ENCODE results near the gene IFT88. TPM values are rescaled to one million over a fixed set of nuclear protein-coding genes. Genes with fewer than 3 reads are reported as not detected.
A peak's percentile ranks its signal among the peaks of the same experiment; 100 is the strongest.

Gene IFT88
- total RNA-seq (1 to 10 TPM; 9.0 to 9.5 TPM), total RNA-seq (5.2 to 25.8 (median 14.3) reads per million in 172 experiments)
- 10.1 TPM for polyA plus RNA-seq (2013, experiment 1 of 2)
- polyA plus RNA-seq (2013, experiment 2 of 2): 7.8 TPM

DNA sequence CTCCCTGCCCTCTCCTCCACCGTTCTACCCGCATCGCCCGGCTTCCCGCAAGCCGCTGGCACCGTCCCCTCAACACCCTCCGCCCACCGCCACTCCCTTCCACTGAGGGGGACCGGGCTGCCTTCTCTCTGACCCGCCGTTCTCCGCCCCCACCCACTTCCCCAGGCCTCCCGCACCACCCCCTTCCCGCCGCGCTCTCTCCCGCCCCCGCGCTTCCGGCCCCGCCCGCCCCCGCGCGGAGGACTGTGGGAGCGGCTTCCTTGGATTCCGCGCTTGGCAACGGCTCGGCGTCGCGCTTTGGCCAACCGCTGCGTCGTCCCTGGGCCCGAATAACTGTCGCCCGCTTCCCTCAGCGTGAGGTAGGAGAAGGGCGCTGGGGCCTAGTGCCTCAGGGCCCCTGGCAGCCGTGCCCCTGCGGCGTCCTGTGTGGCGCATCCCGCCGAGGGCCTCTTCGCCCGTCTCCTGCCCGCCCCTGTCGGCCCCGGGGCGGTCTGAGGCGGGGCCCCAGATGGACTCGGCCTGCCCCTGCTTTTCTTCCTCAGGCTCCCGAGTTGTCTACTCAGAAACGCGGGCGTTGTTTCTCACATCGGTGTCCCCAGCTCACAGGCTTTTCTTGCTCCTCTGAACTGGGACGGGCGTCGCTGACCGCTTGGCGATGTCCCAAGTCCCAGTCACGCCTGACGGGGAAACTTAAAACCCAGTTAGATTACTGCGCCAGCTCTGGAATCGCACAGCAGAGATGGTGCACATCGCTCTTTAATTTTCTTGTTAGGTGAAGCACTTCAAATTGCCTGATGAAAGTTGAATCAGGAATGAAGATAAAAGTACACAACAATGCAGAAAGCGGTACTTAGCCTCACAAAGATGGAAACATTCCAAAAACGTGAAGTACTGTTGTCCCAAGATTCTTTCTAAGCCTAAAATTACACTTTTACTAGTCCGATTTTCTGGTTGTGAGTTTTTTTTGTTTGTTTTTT lies at the start of gene IFT88:
Gene IFT88, plus strand, starts transcription at position 260 of the 977 bp plus-strand sequence. CDS start 7,229 bp downstream, outside the sequence.
- ChIA-PET CTCF (interaction anchor here (1.3 kb wide), 1 partner anchor 41 kb away, joined by 3 read pairs; no protein-coding TSS in a partner anchor), POLR2A (interaction anchor here (0.6 to 1.5 kb wide), 5 partner anchors 29 to 206 kb away, joined by 3 to 8 read pairs (median 4); partner anchors contain the start of gene CRYL1)
- H3K36me3 ChIP-seq (ENCODE audit: insufficient read depth, low read length): no peaks in the 10 kb centered on the region
- TF ChIP-seq, protein P1, sequence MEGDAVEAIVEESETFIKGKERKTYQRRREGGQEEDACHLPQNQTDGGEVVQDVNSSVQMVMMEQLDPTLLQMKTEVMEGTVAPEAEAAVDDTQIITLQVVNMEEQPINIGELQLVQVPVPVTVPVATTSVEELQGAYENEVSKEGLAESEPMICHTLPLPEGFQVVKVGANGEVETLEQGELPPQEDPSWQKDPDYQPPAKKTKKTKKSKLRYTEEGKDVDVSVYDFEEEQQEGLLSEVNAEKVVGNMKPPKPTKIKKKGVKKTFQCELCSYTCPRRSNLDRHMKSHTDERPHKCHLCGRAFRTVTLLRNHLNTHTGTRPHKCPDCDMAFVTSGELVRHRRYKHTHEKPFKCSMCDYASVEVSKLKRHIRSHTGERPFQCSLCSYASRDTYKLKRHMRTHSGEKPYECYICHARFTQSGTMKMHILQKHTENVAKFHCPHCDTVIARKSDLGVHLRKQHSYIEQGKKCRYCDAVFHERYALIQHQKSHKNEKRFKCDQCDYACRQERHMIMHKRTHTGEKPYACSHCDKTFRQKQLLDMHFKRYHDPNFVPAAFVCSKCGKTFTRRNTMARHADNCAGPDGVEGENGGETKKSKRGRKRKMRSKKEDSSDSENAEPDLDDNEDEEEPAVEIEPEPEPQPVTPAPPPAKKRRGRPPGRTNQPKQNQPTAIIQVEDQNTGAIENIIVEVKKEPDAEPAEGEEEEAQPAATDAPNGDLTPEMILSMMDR (IDR thresholded peaks at IDR 0.05): no peak
- Mint-ChIP-seq H3K27me3 (no peaks in the 10 kb centered on the region), H3K4me3 (peak within 1 kb of the TSS; percentile 96), H3K36me3 (ENCODE audit: low read depth) (peaks cover 28% of the 10 kb centered on the region), H3K27ac (peak within 1 kb of the TSS; percentile 82), H3K4me1 (ENCODE audit: low read depth) (peaks cover 19% of the 10 kb centered on the region), H3K9me3 (peaks cover 6% of the 10 kb centered on the region)
- DNase-seq (peak; percentile 57 to 87 (median 78)), ATAC-seq (ENCODE audit: poor library complexity) (peak; percentile 87)
- H3K27ac ChIP-seq (ENCODE audit: low read depth in 1 of 2, low read length in 2 of 2): peak within 1 kb of the TSS; percentile 53 to 60
- peaks cover 7% of the 10 kb centered on the region in 2 experiments for H3K9me3 ChIP-seq (ENCODE audit: control insufficient read depth in 1 of 2, insufficient read depth in 1 of 2, low read length in 2 of 2)
- H3K4me3 ChIP-seq (ENCODE audit: low read length): peak within 1 kb of the TSS; percentile 69
- intact Hi-C loops (cut with DNase I, micrococcal nuclease): loop anchor here (2.0 to 10.0 kb wide), 5 partner anchors 40 to 728 kb away; partner anchors contain the start of gene CRYL1 (in 1 of the 2)
- H3K27me3 ChIP-seq (ENCODE audit: control insufficient read depth in 1 of 2, insufficient read depth in 2 of 2, low read length in 2 of 2): no peaks in the 10 kb centered on the region
- peaks cover 15% of the 10 kb centered on the region for H3K4me1 ChIP-seq (ENCODE audit: insufficient read depth, low read length)

- Mint-ChIP-seq H3K4me3 (no peak overlapping the region), H3K27me3 (no peaks in the 10 kb centered on the region), H3K36me3 (ENCODE audit: low read depth) (no peaks in the 10 kb centered on the region), H3K27ac (no peak overlapping the region), H3K4me1 (ENCODE audit: low read depth) (peaks cover 7% of the 10 kb centered on the region), H3K9me3 (no peaks in the 10 kb centered on the region)
- ChIA-PET CTCF (interaction anchor here (0.6 kb wide), 1 partner anchor 321 kb away, joined by 3 read pairs; no protein-coding TSS in a partner anchor), POLR2A (no interaction called here)
- TF ChIP-seq, protein P1 (IDR thresholded peaks at IDR 0.05): no peak
- Histone ChIP-seq H3K27me3 (ENCODE audit: control insufficient read depth in 1 of 2, insufficient read depth in 2 of 2, low read length in 2 of 2) (no peaks in the 10 kb centered on the region), H3K4me3 (ENCODE audit: low read length) (no peak overlapping the region), H3K36me3 (ENCODE audit: insufficient read depth, low read length) (no peaks in the 10 kb centered on the region), H3K9me3 (ENCODE audit: control insufficient read depth in 1 of 2, insufficient read depth in 1 of 2, low read length in 2 of 2) (no peaks in the 10 kb centered on the region), H3K27ac (ENCODE audit: low read depth in 1 of 2, low read length in 2 of 2) (no peak overlapping the region), H3K4me1 (ENCODE audit: insufficient read depth, low read length) (no peaks in the 10 kb centered on the region)
- intact Hi-C loops (cut with DNase I, micrococcal nuclease): no loop called here
- no peak for ATAC-seq (ENCODE audit: poor library complexity)
- DNase-seq: no peak
Measured at GRCh38 chr13:20518660-20519100, 48.3 kb upstream of the IFT88 start.

- peaks cover 14% of the 10 kb centered on the region for H3K4me1 Mint-ChIP-seq (ENCODE audit: low read depth)
- DNase-seq (no peak), ATAC-seq (ENCODE audit: poor library complexity) (no peak)
- Histone ChIP-seq H3K4me1 (ENCODE audit: insufficient read depth, low read length) (peaks cover 4% of the 10 kb centered on the region), H3K36me3 (ENCODE audit: insufficient read depth, low read length) (no peaks in the 10 kb centered on the region), H3K9me3 (ENCODE audit: control insufficient read depth in 1 of 2, insufficient read depth in 1 of 2, low read length in 2 of 2) (no peaks in the 10 kb centered on the region), H3K27ac (ENCODE audit: low read depth in 1 of 2, low read length in 2 of 2) (no peak overlapping the region), H3K27me3 (ENCODE audit: control insufficient read depth in 1 of 2, insufficient read depth in 2 of 2, low read length in 2 of 2) (no peaks in the 10 kb centered on the region), H3K4me3 (ENCODE audit: low read length) (no peak overlapping the region)
- H3K9me3 Mint-ChIP-seq: no peaks in the 10 kb centered on the region
- intact Hi-C loops (cut with DNase I, micrococcal nuclease): loop anchor here in 1 of 2 experiments (10.0 kb wide), 2 partner anchors 185 to 255 kb away; partner anchors contain the start of genes EEF1AKMT1 and IL17D
- no peak overlapping the region for H3K27ac Mint-ChIP-seq
- TF ChIP-seq, protein P1 (IDR thresholded peaks at IDR 0.05): no peak
- ChIA-PET CTCF (no interaction called here), POLR2A (no interaction called here)
- no peaks in the 10 kb centered on the region for H3K27me3 Mint-ChIP-seq
- no peaks in the 10 kb centered on the region for H3K36me3 Mint-ChIP-seq (ENCODE audit: low read depth)
- peak overlapping the region; percentile 7 for H3K4me3 Mint-ChIP-seq
Measured at GRCh38 chr13:20519875-20520274, 47.1 kb upstream of the IFT88 start.

Measured in CD4-positive, alpha-beta T cell (primary cell).